HepG2 (cell line): ENCODE measurements around the gene RPGR. TPM values are rescaled to one million over a fixed set of nuclear protein-coding genes. Genes with fewer than 3 reads are reported as not detected.

ENCODE experiments used
- ATAC-seq: fragments of 200-7000 bp; cut with Tn5 transposase; 3 replicates; pipeline ENCODE4 v1.9.1; 2020; ENCODE audit warnings: mild to moderate bottlenecking, moderate library complexity
- Bru-seq: library from RNA; stranded (reverse); fragments of 400-500 nt; gene quantifications from one replicate; lab custom pipeline; 2021; lab: Mats Ljungman, UMichigan
- BruChase-seq, 2 experiments: library from RNA; stranded (reverse); fragments of 400-500 nt; gene quantifications; one replicate each; lab custom pipeline; 2021; lab: Mats Ljungman, UMichigan
- BruUV-seq: library from RNA; stranded (reverse); fragments of 400-500 nt; replicated peaks from 2 replicates; lab custom pipeline; 2021; lab: Mats Ljungman, UMichigan
- CTCF ChIA-PET: fragments of 300-600 bp; formaldehyde crosslinking; extraction: SDS; loops from one replicate; lab custom pipeline; 2021; ENCODE audit warnings: low total read pairs, inconsistent platforms, low intra/inter-chr PET ratio; lab: Yijun Ruan, JAX
- POLR2A ChIA-PET: fragments of 350-600 bp; sonication (Branson Sonifier 250); formaldehyde crosslinking; loops from one replicate; lab custom pipeline; 2020; ENCODE audit warnings: antibody characterized with exemption, inconsistent platforms; lab: Yijun Ruan, JAX
- DNase-seq: peaks from one replicate; pipeline ENCODE4 v3.0.0-alpha.2; 2015; ENCODE audit warnings: low spot score
- FAIRE-seq: peaks from 3 replicates; lab custom pipeline; 2011; peaks lifted over from hg19 to GRCh38; lab: Jason Lieb, UNC
- H2AFZ ChIP-seq: one replicate; pipeline ENCODE4 v1.6.1; 2011; ENCODE audit warnings: low read length, inconsistent platforms
- H3K27ac ChIP-seq: fragments of 300-600 bp; 3 replicates; pipeline ENCODE4 v1.8.0; 2011; ENCODE audit warnings: mixed run types, mild to moderate bottlenecking, mixed read lengths, low read length, inconsistent platforms; ENCODE audit not compliant: insufficient read depth; ENCODE audit errors: extremely low read length
- H3K27me3 ChIP-seq, 2 experiments: fragments of 200-600 bp in 1 of 2; 2 replicates in 1 of 2; 3 replicates in 1 of 2; pipeline versions ENCODE4 v1.6.0 to v1.8.0; 2011; ENCODE audit warnings: low read length in 2 of 2, mild to moderate bottlenecking in 2 of 2, moderate library complexity in 2 of 2, inconsistent platforms in 1 of 2; ENCODE audit not compliant: insufficient read depth in 2 of 2, control insufficient read depth in 1 of 2
- H3K36me3 ChIP-seq, 2 experiments: fragments of 200-600 bp in 1 of 2; replicated peaks in 1 of 2; 2 replicates in 1 of 2; 3 replicates in 1 of 2; pipeline versions ENCODE4 v1.5.1 to v1.8.0; 2011; ENCODE audit warnings: low read length in 2 of 2, inconsistent platforms in 1 of 2; ENCODE audit not compliant: insufficient read depth in 2 of 2, control insufficient read depth in 1 of 2
- H3K4me1 ChIP-seq: 2 replicates; pipeline ENCODE4 v1.5.1; 2012; ENCODE audit warnings: low read length, inconsistent platforms; ENCODE audit not compliant: insufficient read depth
- H3K4me2 ChIP-seq: 2 replicates; pipeline ENCODE4 v1.6.0; 2011; ENCODE audit warnings: low read depth, low read length, inconsistent platforms
- H3K4me3 ChIP-seq, 3 experiments: fragments of 200-600 bp in 1 of 3; sonication (generic), shearing (Covaris generic) in 1 of 3; replicated peaks in 1 of 3; 2 replicates each; pipeline ENCODE4 v1.5.1; 2011 to 2016; ENCODE audit warnings: low read length in 3 of 3, inconsistent platforms in 2 of 3, low read depth in 2 of 3, mild to moderate bottlenecking in 2 of 3, control low read depth in 1 of 3, mixed read lengths in 1 of 3; ENCODE audit not compliant: insufficient read depth in 1 of 3
- H3K79me2 ChIP-seq: one replicate; pipeline ENCODE4 v1.6.1; 2011; ENCODE audit warnings: low read length, inconsistent platforms; ENCODE audit not compliant: insufficient read depth
- H3K9ac ChIP-seq: 2 replicates; pipeline ENCODE4 v1.6.0; 2011; ENCODE audit warnings: mild to moderate bottlenecking, low read depth, low read length, inconsistent platforms; ENCODE audit not compliant: insufficient read depth
- H3K9me3 ChIP-seq: 2 replicates; pipeline ENCODE4 v1.5.1; 2012; ENCODE audit warnings: mild to moderate bottlenecking, low read length
- H4K20me1 ChIP-seq: 2 replicates; pipeline ENCODE4 v1.6.0; 2011; ENCODE audit warnings: inconsistent platforms, mild to moderate bottlenecking, low read length, moderate library complexity; ENCODE audit not compliant: insufficient read depth
- CENPBD1 ChIP-seq: sonication (generic); formaldehyde crosslinking; IDR thresholded peaks from 2 replicates; pipeline ENCODE4 v1.8.0; 2022; ENCODE audit warnings: missing genetic modification reagents, low read depth, mild to moderate bottlenecking, borderline replicate concordance
- ELK4 ChIP-seq: sonication (generic); formaldehyde crosslinking; IDR thresholded peaks from 2 replicates; pipeline ENCODE4 v1.9.0; 2021; ENCODE audit warnings: missing genetic modification reagents, borderline replicate concordance
- FOXP1 ChIP-seq, 2 experiments: fragments of 450-650 bp in 1 of 2; IDR thresholded peaks; 2 replicates each; pipeline ENCODE4 v1.6.1; 2017 to 2018; ENCODE audit warnings: antibody characterized with exemption in 1 of 2
- ZBTB38 ChIP-seq: sonication (generic); formaldehyde crosslinking; IDR thresholded peaks from 2 replicates; pipeline ENCODE4 v1.5.1; 2020; ENCODE audit warnings: mild to moderate bottlenecking, missing genetic modification reagents
- ZNF407 ChIP-seq: sonication (generic); formaldehyde crosslinking; IDR thresholded peaks from one replicate; pipeline ENCODE4 v1.5.1; 2020; ENCODE audit warnings: mild to moderate bottlenecking, missing genetic modification reagents; ENCODE audit errors: not compliant biosample characterization
- ZNF7 ChIP-seq: IDR thresholded peaks from 2 replicates; pipeline ENCODE4 v1.6.1; 2016; ENCODE audit warnings: missing biosample characterization, missing genetic modification reagents
- WGBS: methylation state at CpG from one replicate; pipeline ENCODE4 v1.1.6; 2017; ENCODE audit warnings: low lambda C conversion rate; 5-methylcytosine and 5-hydroxymethylcytosine counted together
- in situ Hi-C: cut with HindIII; loops from 2 replicates; pipeline ENCODE4 v1.10.0; 2017; ENCODE audit warnings: low pct_unique_long_range_greater_than_20kb; ENCODE audit not compliant: extremely low pct_ligation_motif_present
- intact Hi-C: fragments of 100-400 bp; cut with micrococcal nuclease; formaldehyde crosslinking; loops from one replicate; pipeline ENCODE4 v1.10.0; 2022; ENCODE audit not compliant: unreplicated experiment
- long read RNA-seq, 2 experiments: library from RNA in 1 of 2; library from polyadenylated mRNA in 1 of 2; stranded (forward) in 1 of 2; unstranded in 1 of 2; transcript quantifications; one replicate each; pipeline ENCODE4 v2.0.0, GENCODE V29; 2019 to 2022
- polyA minus RNA-seq, 3 experiments: library from RNA; depleted of rRNA, polyadenylated mRNA; stranded (reverse); fragments of >200 nt; gene quantifications; 2 replicates each; pipeline ENCODE4 v1.2.3, GENCODE V29; 2011; ENCODE audit warnings: low replicate concordance in 1 of 3
- polyA plus RNA-seq, 8 experiments: library from polyadenylated mRNA; depleted of rRNA in 3 of 8; stranded (reverse) in 7 of 8; unstranded in 1 of 8; fragments of >200 nt; fragmentation: Illumina TruSeq in 4 of 8; extraction: Trizol in 4 of 8; gene quantifications; 2 replicates each; pipeline versions ENCODE4 v1.2.1 to v1.2.3, GENCODE V29; 2011 to 2016; ENCODE audit warnings: low read depth in 4 of 8, missing spikeins in 1 of 8, mixed read lengths in 1 of 8; ENCODE audit not compliant: insufficient read depth in 1 of 8
- total RNA-seq, 5 experiments: library from RNA; depleted of rRNA; stranded (reverse); fragments of >200 nt; fragmentation: Illumina TruSeq; extraction: Trizol; gene quantifications; 2 replicates each; pipeline ENCODE4 v1.2.3, GENCODE V29; 2016; ENCODE audit warnings: low read depth in 1 of 5

Gene RPGR
- 12.1 and 13.6 TPM in 2 replicates for total RNA-seq (2016; rRNA removed; fragmentation: Illumina TruSeq; extraction: Trizol)
- 2.6 and 5.5 TPM in 2 replicates for total RNA-seq (2016; cell fraction: cytosol; rRNA removed; fragmentation: Illumina TruSeq; extraction: Trizol; ENCODE audit: low read depth)
- 12.1 and 14.8 TPM in 2 replicates for total RNA-seq (2016; cell fraction: insoluble cytoplasmic fraction; rRNA removed; fragmentation: Illumina TruSeq; extraction: Trizol)
- 4.9 and 6.4 TPM in 2 replicates for total RNA-seq (2016; cell fraction: membrane; rRNA removed; fragmentation: Illumina TruSeq; extraction: Trizol)
- total RNA-seq (2016; cell fraction: nucleus; rRNA removed; fragmentation: Illumina TruSeq; extraction: Trizol) = 21.1 and 21.4 TPM in 2 replicates
- 2.1 TPM in 2 replicates for polyA plus RNA-seq (2011; rRNA removed)
- polyA plus RNA-seq (2011; cell fraction: cytosol; rRNA removed) = 0.66 and 0.94 TPM in 2 replicates
- polyA plus RNA-seq (2011; cell fraction: nucleus; rRNA removed) = 3.3 and 6.0 TPM in 2 replicates
- 6.1 and 11.9 TPM in 2 replicates for polyA plus RNA-seq (2012)
- 0.91 and 1.0 TPM in 2 replicates for polyA plus RNA-seq (2016; cell fraction: cytosol; fragmentation: Illumina TruSeq; extraction: Trizol; ENCODE audit: low read depth)
- polyA plus RNA-seq (2016; cell fraction: insoluble cytoplasmic fraction; fragmentation: Illumina TruSeq; extraction: Trizol; ENCODE audit: low read depth) = 12.5 and 13.0 TPM in 2 replicates
- polyA plus RNA-seq (2016; cell fraction: membrane; fragmentation: Illumina TruSeq; extraction: Trizol; ENCODE audit: low read depth) = 1.1 TPM in 2 replicates
- 20.3 and 22.5 TPM in 2 replicates for polyA plus RNA-seq (2016; cell fraction: nucleus; fragmentation: Illumina TruSeq; extraction: Trizol; ENCODE audit: insufficient read depth, low read depth)
- 1.6 and 2.3 TPM in 2 replicates for polyA minus RNA-seq (2011; rRNA and poly(A)+ RNA removed; ENCODE audit: low replicate concordance)
- 1.1 and 1.2 TPM in 2 replicates for polyA minus RNA-seq (2011; cell fraction: cytosol; rRNA and poly(A)+ RNA removed)
- polyA minus RNA-seq (2011; cell fraction: nucleus; rRNA and poly(A)+ RNA removed) = 19.8 and 26.2 TPM in 2 replicates
- Bru-seq, nascent RNA = percentile 69 among the genes with signal in this experiment
- percentile 73 among the genes with signal in this experiment for BruChase-seq, experiment 1, labeled RNA remaining after a 6-hour chase
- BruChase-seq, experiment 2, labeled RNA remaining after a 2-hour chase = percentile 76 among the genes with signal in this experiment
- long read RNA-seq, experiment 1, partial matches to known transcripts = 3 of 8 reads
- long read RNA-seq, experiment 1, other reads (novel, unspliced or antisense) = 2 of 8 reads
- long read RNA-seq, experiment 2, partial matches to known transcripts = 2 of 9 reads
- long read RNA-seq, experiment 2, other reads (novel, unspliced or antisense) = 3 of 9 reads

GRCh38 chrX:38327007-38327774, at the start of gene RPGR:
Gene RPGR (minus strand): TSS chrX:38327509. CDS start chrX:38327367, 142 bp downstream.
- BruUV-seq = no TSS peak
- Histone ChIP-seq H3K4me2 (peak within 1 kb of the TSS; percentile 75), H2AFZ (peak within 1 kb of the TSS; percentile 79), H3K27me3 (no peaks in the 10 kb centered on the region), H3K9me3 (no peaks in the 10 kb centered on the region), H3K4me1 (peaks cover 43% of the 10 kb centered on the region), H4K20me1 (no peaks in the 10 kb centered on the region), H3K36me3 (no peaks in the 10 kb centered on the region), H3K27ac (peak within 1 kb of the TSS; percentile 90), H3K4me3 (peak within 1 kb of the TSS; percentile 72 to 85 (median 83)), H3K9ac (peak within 1 kb of the TSS; percentile 81), H3K79me2 (peaks cover 9% of the 10 kb centered on the region)
- 1% methylated on average over 7 of the region's 67 CpGs for WGBS
- ATAC-seq (peak; percentile 97), FAIRE-seq (peak; percentile 90), DNase-seq (peak; percentile 83)
- intact Hi-C loops (loop anchor here (1.0 to 2.0 kb wide), 3 partner anchors 16 to 134 kb away; no protein-coding TSS in a partner anchor), in situ Hi-C loops (no loop called here)
- CTCF ChIA-PET = interaction anchor here (1.3 to 1.6 kb wide), 2 partner anchors 23 to 67 kb away, joined by 5 to 6 read pairs; no protein-coding TSS in a partner anchor
- POLR2A ChIA-PET = interaction anchor here (1.6 kb wide), 1 partner anchor 16 kb away, joined by 19 read pairs; no protein-coding TSS in a partner anchor
- 0 out of 2 replicates have a peak, but pooled peaks have one; percentile 20 for TF ChIP-seq ZBTB38
- no peak for TF ChIP-seq ZNF407 (CRISPR knock-in tag)
- TF ChIP-seq ZNF7 (CRISPR knock-in tag) = no peak
- TF ChIP-seq CENPBD1 (CRISPR knock-in tag) = no peak
- no peak for TF ChIP-seq ELK4
- TF ChIP-seq FOXP1 (IDR thresholded peaks at IDR 0.05) = no peak
- no peak for TF ChIP-seq FOXP1 (CRISPR knock-in tag; IDR thresholded peaks at IDR 0.05)
